Putamen (tissue), 1 donor: ENCODE measurements around the gene CNNM1.
A peak's percentile ranks its signal among the peaks of the same experiment; 100 is the strongest.

ENCODE experiments used
- DNase-seq: peaks from one replicate; pipeline ENCODE4 v3.0.0-alpha.2; 2016; ENCODE audit warnings: low spot score

CNNM1 gene

GRCh38 chr10:99329304-99329553 is at the start of gene CNNM1:
TSS of gene CNNM1 (plus strand) at chr10:99329356. CDS start at chr10:99329388, 32 bp downstream.
- DNase-seq, result peak; percentile 59

- DNase-seq, result no peak
These were observed 49.5 kb upstream of the CNNM1 start for GRCh38 chr10:99279626-99280111.

- no peak for DNase-seq
These were observed 48.7 kb upstream of the CNNM1 start for GRCh38 chr10:99280472-99280871.

- DNase-seq, result no peak
These were observed 43.3 kb upstream of the CNNM1 start for GRCh38 chr10:99285881-99286280.

GRCh38 chr10:99290306-99290705 is 38.9 kb upstream of the CNNM1 start:
- DNase-seq, result no peak

GRCh38 chr10:99292159-99292558 is 37.0 kb upstream of the CNNM1 start:
- no peak for DNase-seq

- no peak for DNase-seq
These were observed 32.6 kb upstream of the CNNM1 start for GRCh38 chr10:99296605-99297004.

GRCh38 chr10:99297033-99297432 is 32.1 kb upstream of the CNNM1 start:
- DNase-seq, result no peak

GRCh38 chr10:99303899-99304861 is 25.0 kb upstream of the CNNM1 start:
- DNase-seq, result no peak

- no peak for DNase-seq
These were observed 24.3 kb upstream of the CNNM1 start for GRCh38 chr10:99304862-99305229.

GRCh38 chr10:99312501-99312900 is 16.7 kb upstream of the CNNM1 start:
- DNase-seq, result no peak

GRCh38 chr10:99315853-99316252 is 13.3 kb upstream of the CNNM1 start:
- no peak for DNase-seq

- DNase-seq, result no peak
These were observed 12.8 kb upstream of the CNNM1 start for GRCh38 chr10:99316374-99316773.

GRCh38 chr10:99318048-99318447 is 11.1 kb upstream of the CNNM1 start:
- DNase-seq, result no peak

GRCh38 chr10:99318475-99318874 is 10.7 kb upstream of the CNNM1 start:
- DNase-seq, result no peak

- peak; percentile 64 for DNase-seq
These were observed 3.9 kb upstream of the CNNM1 start for GRCh38 chr10:99325281-99325680.

- DNase-seq, result no peak
These were observed 2.3 kb upstream of the CNNM1 start for GRCh38 chr10:99326871-99327270.

GRCh38 chr10:99328579-99329303 is 415 bp upstream of the CNNM1 start:
- peak; percentile 63 for DNase-seq

GRCh38 chr10:99329554-99330346 is 594 bp downstream of the CNNM1 start:
- DNase-seq, result no peak

GRCh38 chr10:99330347-99330924 is 1.3 kb downstream of the CNNM1 start:
- DNase-seq, result no peak

GRCh38 chr10:99331207-99331803 is 2.1 kb downstream of the CNNM1 start:
- DNase-seq, result no peak
